ENCODE measurements around the gene MITF. TPM values are rescaled to one million over a fixed set of nuclear protein-coding genes. Genes with fewer than 3 reads are reported as not detected.
"Not testable (repeated sequence)": the region's sequence is repeated elsewhere in the genome, so short reads cannot be mapped to it uniquely, and the experiment has no call there.

The MITF gene
- total RNA-seq, 1 donor from 2014 or later: 12.8 TPM

- DNase-seq (ENCODE audit: low spot score): peak; percentile 59
Observed at GRCh38 chr3:69787436-69788168, 48.3 kb downstream of the MITF start.

GRCh38 chr3:69791106-69791505, 51.8 kb downstream of the MITF start:
- peak; percentile 45 for DNase-seq (ENCODE audit: low spot score)

- DNase-seq (ENCODE audit: low spot score): peak; percentile 75
Observed at GRCh38 chr3:69791919-69792399, 52.7 kb downstream of the MITF start.

GRCh38 chr3:69796126-69796525, 56.9 kb downstream of the MITF start:
- not testable (repeated sequence) for DNase-seq (ENCODE audit: low spot score)

GRCh38 chr3:69803681-69804270, 64.5 kb downstream of the MITF start:
- DNase-seq (ENCODE audit: low spot score): no peak

GRCh38 chr3:69805491-69805890, 66.2 kb downstream of the MITF start:
- no peak for DNase-seq (ENCODE audit: low spot score)

GRCh38 chr3:69806735-69807438, 67.6 kb downstream of the MITF start:
- DNase-seq (ENCODE audit: low spot score): no peak

- no peak for DNase-seq (ENCODE audit: low spot score)
Observed at GRCh38 chr3:69807674-69808073, 68.4 kb downstream of the MITF start.

GRCh38 chr3:69809076-69809835, 70.0 kb downstream of the MITF start:
- no peak for DNase-seq (ENCODE audit: low spot score)

GRCh38 chr3:69811452-69812401, 72.5 kb downstream of the MITF start:
- no peak for DNase-seq (ENCODE audit: low spot score)

- DNase-seq (ENCODE audit: low spot score): no peak
Observed at GRCh38 chr3:69815970-69816369, 76.7 kb downstream of the MITF start.

GRCh38 chr3:69817988-69818387, 78.7 kb downstream of the MITF start:
- no peak for DNase-seq (ENCODE audit: low spot score)

GRCh38 chr3:69819282-69819681, 80.0 kb downstream of the MITF start:
- peak; percentile 13 for DNase-seq (ENCODE audit: low spot score)

- no peak for DNase-seq (ENCODE audit: low spot score)
Observed at GRCh38 chr3:69821133-69821532, 81.9 kb downstream of the MITF start.

GRCh38 chr3:69823743-69824142, 84.5 kb downstream of the MITF start:
- no peak for DNase-seq (ENCODE audit: low spot score)

- DNase-seq (ENCODE audit: low spot score): no peak
Observed at GRCh38 chr3:69825446-69825845, 86.2 kb downstream of the MITF start.

- no peak for DNase-seq (ENCODE audit: low spot score)
Observed at GRCh38 chr3:69827127-69827526, 87.9 kb downstream of the MITF start.

GRCh38 chr3:69828817-69829216, 89.6 kb downstream of the MITF start:
- DNase-seq (ENCODE audit: low spot score): no peak

- DNase-seq (ENCODE audit: low spot score): no peak
Observed at GRCh38 chr3:69830147-69830546, 90.9 kb downstream of the MITF start.

- DNase-seq (ENCODE audit: low spot score): no peak
Observed at GRCh38 chr3:69831737-69832136, 92.5 kb downstream of the MITF start.

GRCh38 chr3:69833591-69833990, 94.3 kb downstream of the MITF start:
- DNase-seq (ENCODE audit: low spot score): no peak

Data from umbilical cord (tissue), 2 donors.